Measurements from ENCODE around the gene STX7.

Gene STX7

GRCh38 chr6:132405143-132405915 is 107.6 kb downstream of the STX7 start:
- DNase-seq = no peak

GRCh38 chr6:132404736-132405135 is 108.2 kb downstream of the STX7 start:
- no peak for DNase-seq

- DNase-seq = no peak
Observed at GRCh38 chr6:132404330-132404729, 108.6 kb downstream of the STX7 start.

GRCh38 chr6:132401618-132402285 is 111.2 kb downstream of the STX7 start:
- no peak for DNase-seq

- DNase-seq = no peak
Observed at GRCh38 chr6:132400883-132401617, 111.9 kb downstream of the STX7 start, which contains the start of gene MOXD1. TSS of gene MOXD1 (minus strand) at chr6:132401475. CDS start at chr6:132401426, 49 bp downstream.

GRCh38 chr6:132400555-132400882 is 112.4 kb downstream of the STX7 start:
- DNase-seq = no peak

GRCh38 chr6:132399376-132400074 is 113.4 kb downstream of the STX7 start:
- no peak for DNase-seq

All from NCI-H187 (cell line).